ENCODE measurements around the gene ADCK1. TPM values are rescaled to one million over a fixed set of nuclear protein-coding genes. Genes with fewer than 3 reads are reported as not detected.
"Not testable (repeated sequence)": the region's sequence is repeated elsewhere in the genome, so short reads cannot be mapped to it uniquely, and the experiment has no call there.

Gene ADCK1
- total RNA-seq, 6 experiments from 2014 or later = 3.7 to 6.0 (median 5.1) TPM

GRCh38 chr14:77782202-77782601, 17.7 kb upstream of the ADCK1 start:
- H3K4me3 ChIP-seq = no peak overlapping the region
- ATAC-seq = no peak
- intact Hi-C loops (cut with DNase I) = no loop called here

GRCh38 chr14:77786148-77786547, 13.8 kb upstream of the ADCK1 start:
- intact Hi-C loops (cut with DNase I) = no loop called here
- TF ChIP-seq CTCF (IDR thresholded peaks at IDR 0.05) (no peak), POLR2A (IDR thresholded peaks at IDR 0.05) (no peak)
- no peaks in the 10 kb centered on the region for H3K9me3 ChIP-seq
- H3K27ac ChIP-seq = no peak overlapping the region
- no peak for DNase-seq
- H3K4me3 ChIP-seq = no peak overlapping the region
- no peaks in the 10 kb centered on the region for H3K36me3 ChIP-seq
- no peak for ATAC-seq
- WGBS (ENCODE audit: insufficient coverage, low coverage, low lambda C conversion rate, missing lambda C conversion rate) = 51% methylated on average over 4 of the region's 4 CpGs
- no peaks in the 10 kb centered on the region for H3K27me3 ChIP-seq
- H3K4me1 ChIP-seq = no peaks in the 10 kb centered on the region

More at GRCh38 chr14:77782202-77782601, 17.7 kb upstream of the ADCK1 start:
- no peaks in the 10 kb centered on the region for H3K4me1 ChIP-seq
- no peaks in the 10 kb centered on the region for H3K9me3 ChIP-seq
- H3K27me3 ChIP-seq = no peaks in the 10 kb centered on the region
- TF ChIP-seq POLR2A (IDR thresholded peaks at IDR 0.05) = no peak
- DNase-seq = no peak
- no peak overlapping the region for H3K27ac ChIP-seq
- H3K36me3 ChIP-seq = no peaks in the 10 kb centered on the region

GRCh38 chr14:77790566-77791224, 9.2 kb upstream of the ADCK1 start:
- H3K4me1 ChIP-seq = no peaks in the 10 kb centered on the region
- intact Hi-C loops (cut with DNase I) = no loop called here
- no peak overlapping the region for H3K4me3 ChIP-seq
- H3K9me3 ChIP-seq = no peaks in the 10 kb centered on the region
- no peak overlapping the region for H3K27ac ChIP-seq
- WGBS (ENCODE audit: insufficient coverage, low coverage, low lambda C conversion rate, missing lambda C conversion rate) = 49% methylated on average over 4 of the region's 6 CpGs
- ATAC-seq (peak in 1 of 4 donors; percentile 18), DNase-seq (no peak)
- no peaks in the 10 kb centered on the region for H3K36me3 ChIP-seq
- no peaks in the 10 kb centered on the region for H3K27me3 ChIP-seq
- TF ChIP-seq POLR2A (IDR thresholded peaks at IDR 0.05) (no peak), CTCF (IDR thresholded peaks at IDR 0.05) (no peak)

- Histone ChIP-seq H3K4me3 (no peak overlapping the region), H3K36me3 (no peaks in the 10 kb centered on the region), H3K4me1 (no peaks in the 10 kb centered on the region), H3K27ac (no peak overlapping the region), H3K27me3 (no peaks in the 10 kb centered on the region), H3K9me3 (no peaks in the 10 kb centered on the region)
- no peak for TF ChIP-seq POLR2A (IDR thresholded peaks at IDR 0.05)
- TF ChIP-seq CTCF (IDR thresholded peaks at IDR 0.05) = no peak
- intact Hi-C loops (cut with DNase I) = no loop called here
- WGBS (ENCODE audit: insufficient coverage, low coverage, low lambda C conversion rate, missing lambda C conversion rate) = 40% methylated on average over 1 of the region's 1 CpG
- ATAC-seq (no peak), DNase-seq (no peak)
Observed at GRCh38 chr14:77791225-77791600, 8.7 kb upstream of the ADCK1 start.

GRCh38 chr14:77793255-77793654, 6.7 kb upstream of the ADCK1 start:
- H3K4me1 ChIP-seq; ATAC-seq; H3K9me3 ChIP-seq; DNase-seq; H3K4me3 ChIP-seq; H3K36me3 ChIP-seq; intact Hi-C loops (cut with DNase I); H3K27me3 ChIP-seq; H3K27ac ChIP-seq: not testable (repeated sequence)
- WGBS (ENCODE audit: insufficient coverage, low coverage, low lambda C conversion rate, missing lambda C conversion rate) = 75% methylated on average over 3 of the region's 3 CpGs

- Histone ChIP-seq H3K27me3 (no peaks in the 10 kb centered on the region), H3K9me3 (no peaks in the 10 kb centered on the region), H3K36me3 (no peaks in the 10 kb centered on the region), H3K4me1 (no peaks in the 10 kb centered on the region), H3K27ac (no peak overlapping the region), H3K4me3 (no peak overlapping the region)
- TF ChIP-seq POLR2A (IDR thresholded peaks at IDR 0.05) (no peak), CTCF (IDR thresholded peaks at IDR 0.05) (no peak)
- no peak for ATAC-seq
- no peak for DNase-seq
- WGBS (ENCODE audit: insufficient coverage, low coverage, low lambda C conversion rate, missing lambda C conversion rate) = 54% methylated on average over 2 of the region's 4 CpGs
- intact Hi-C loops (cut with DNase I) = no loop called here
Observed at GRCh38 chr14:77794357-77794756, 5.6 kb upstream of the ADCK1 start.

- H3K27me3 ChIP-seq; H3K9me3 ChIP-seq; H3K36me3 ChIP-seq; ATAC-seq; H3K4me1 ChIP-seq; DNase-seq; intact Hi-C loops (cut with DNase I): not testable (repeated sequence)
- Histone ChIP-seq H3K27ac (peak overlapping the region in 2 of 3 donors; percentile 73 to 92), H3K4me3 (peak overlapping the region; percentile 69 to 96 (median 96))
- 30% methylated on average over 6 of the region's 13 CpGs for WGBS (ENCODE audit: insufficient coverage, low coverage, low lambda C conversion rate, missing lambda C conversion rate)
Observed at GRCh38 chr14:77799456-77799855, 453 bp upstream of the ADCK1 start.

Measured in right lobe of liver (tissue), 6 donors.